GM21515 (cell line): ENCODE data around the gene KRTAP20-1.

Experiments used
- ATAC-seq: cut with Tn5 transposase; IDR thresholded peaks from one replicate; pipeline ENCODE4 v1.9.1; 2021; ENCODE audit not compliant: unreplicated experiment

Gene KRTAP20-1

GRCh38 chr21:30642564-30642963 lies 26.3 kb downstream of the KRTAP20-1 start, which contains the start of gene KRTAP20-3:
Gene KRTAP20-3 (plus strand): TSS chr21:30642864.
- ATAC-seq: no peak

- ATAC-seq: no peak
Measured at GRCh38 chr21:30646904-30647414, 30.7 kb downstream of the KRTAP20-1 start.

- no peak for ATAC-seq
Measured at GRCh38 chr21:30652891-30653290, 36.7 kb downstream of the KRTAP20-1 start.
